Smooth muscle cell (in vitro differentiated cells): ENCODE measurements around the gene CCDC24. TPM values are rescaled to one million over a fixed set of nuclear protein-coding genes. Genes with fewer than 3 reads are reported as not detected.
A peak's percentile ranks its signal among the peaks of the same experiment; 100 is the strongest.

Experiments
- DNase-seq: peaks from one replicate; lab custom pipeline; 2025; ENCODE audit not compliant: unreplicated experiment; lab: John Stamatoyannopoulos, UW
- H2AFZ ChIP-seq: fragments of 200-600 bp; sonication (generic); 2 replicates; pipeline ENCODE4 v1.6.0; 2016; ENCODE audit warnings: antibody characterized with exemption, low read depth, mild to moderate bottlenecking
- H3F3A ChIP-seq: fragments of 200-600 bp; sonication (generic); 2 replicates; pipeline ENCODE4 v1.6.0; 2017; ENCODE audit warnings: antibody characterized with exemption, low read depth
- H3K27ac ChIP-seq: fragments of 200-600 bp; sonication (generic); 2 replicates; pipeline ENCODE4 v1.5.1; 2016; ENCODE audit warnings: low read depth, mild to moderate bottlenecking
- H3K27me3 ChIP-seq: fragments of 200-600 bp; sonication (generic); 2 replicates; pipeline ENCODE4 v1.6.1; 2016; ENCODE audit warnings: low read depth, mild to moderate bottlenecking
- H3K36me3 ChIP-seq: fragments of 200-600 bp; sonication (generic); 2 replicates; pipeline ENCODE4 v1.5.1; 2016; ENCODE audit warnings: low read depth
- H3K4me1 ChIP-seq: fragments of 200-600 bp; sonication (generic); 2 replicates; pipeline ENCODE4 v1.5.1; 2016; ENCODE audit warnings: low read depth
- H3K4me2 ChIP-seq: fragments of 200-600 bp; sonication (generic); 2 replicates; pipeline ENCODE4 v1.6.0; 2016; ENCODE audit warnings: mild to moderate bottlenecking
- H3K4me3 ChIP-seq: fragments of 200-600 bp; sonication (generic); 2 replicates; pipeline ENCODE4 v1.5.1; 2016; ENCODE audit warnings: mild to moderate bottlenecking
- H3K79me2 ChIP-seq: fragments of 200-600 bp; sonication (generic); 2 replicates; pipeline ENCODE4 v1.6.0; 2016; ENCODE audit warnings: low read depth, mild to moderate bottlenecking
- H3K9ac ChIP-seq: fragments of 200-600 bp; sonication (generic); 2 replicates; pipeline ENCODE4 v1.6.0; 2016; ENCODE audit warnings: low read depth
- H3K9me3 ChIP-seq: fragments of 200-600 bp; sonication (generic); replicated peaks from 2 replicates; pipeline ENCODE4 v1.5.1; 2016; ENCODE audit warnings: low read depth
- H4K20me1 ChIP-seq: fragments of 200-600 bp; sonication (generic); 2 replicates; pipeline ENCODE4 v1.6.0; 2016; ENCODE audit warnings: low read depth
- WGBS: methylation state at CpG from one replicate; pipeline ENCODE4 v1.1.7; 2016; ENCODE audit warnings: low lambda C conversion rate; 5-methylcytosine and 5-hydroxymethylcytosine counted together
- polyA plus RNA-seq: library from polyadenylated mRNA; unstranded; fragments of >200 nt; fragmentation: Nextera tagmentation; extraction: Ambion mirVana; gene quantifications from 2 replicates; pipeline ENCODE4 v1.2.1, GENCODE V29; 2016
- total RNA-seq: library from RNA; depleted of rRNA; stranded (reverse); fragments of >200 nt; gene quantifications from 2 replicates; pipeline ENCODE4 v1.2.3, GENCODE V29; 2014
- TF ChIP-seq, protein P1 (sequence below): fragments of 200-600 bp; sonication (generic); IDR thresholded peaks from 2 replicates; pipeline ENCODE4 v1.5.1; 2017; ENCODE audit warnings: borderline replicate concordance, mild to moderate bottlenecking, antibody characterized with exemption; ENCODE audit not compliant: insufficient read depth, poor library complexity, severe bottlenecking

Gene CCDC24
- total and polyA plus RNA-seq, 2 experiments from 2014 or later: 6.5 to 11.4 TPM

DNA sequence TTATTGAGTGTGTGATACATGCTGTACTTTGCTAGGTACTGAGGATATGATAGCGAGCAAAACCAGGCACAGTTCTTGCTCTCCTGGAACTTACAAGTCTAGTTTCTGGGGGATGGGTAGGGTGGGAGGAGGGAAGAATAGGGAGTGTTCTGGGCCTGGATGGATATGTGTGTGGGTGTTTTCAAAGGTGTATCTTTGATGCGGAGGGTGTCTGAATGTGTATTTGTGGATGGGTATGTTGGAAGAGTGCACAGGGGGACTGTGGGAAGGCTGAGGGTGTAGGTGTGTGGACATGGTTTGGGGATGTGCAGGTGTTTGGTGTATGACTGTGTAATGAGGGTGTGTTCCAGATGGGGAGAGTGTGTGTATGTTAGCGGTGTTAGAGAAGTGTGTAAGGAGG lies 26.1 kb upstream of the CCDC24 start:
- H3K27ac ChIP-seq: no peak overlapping the region
- H3K9me3 ChIP-seq: no peaks in the 10 kb centered on the region
- H4K20me1 ChIP-seq: no peaks in the 10 kb centered on the region
- no peaks in the 10 kb centered on the region for H3K4me1 ChIP-seq
- H3K27me3 ChIP-seq: no peaks in the 10 kb centered on the region
- TF ChIP-seq, protein P1, sequence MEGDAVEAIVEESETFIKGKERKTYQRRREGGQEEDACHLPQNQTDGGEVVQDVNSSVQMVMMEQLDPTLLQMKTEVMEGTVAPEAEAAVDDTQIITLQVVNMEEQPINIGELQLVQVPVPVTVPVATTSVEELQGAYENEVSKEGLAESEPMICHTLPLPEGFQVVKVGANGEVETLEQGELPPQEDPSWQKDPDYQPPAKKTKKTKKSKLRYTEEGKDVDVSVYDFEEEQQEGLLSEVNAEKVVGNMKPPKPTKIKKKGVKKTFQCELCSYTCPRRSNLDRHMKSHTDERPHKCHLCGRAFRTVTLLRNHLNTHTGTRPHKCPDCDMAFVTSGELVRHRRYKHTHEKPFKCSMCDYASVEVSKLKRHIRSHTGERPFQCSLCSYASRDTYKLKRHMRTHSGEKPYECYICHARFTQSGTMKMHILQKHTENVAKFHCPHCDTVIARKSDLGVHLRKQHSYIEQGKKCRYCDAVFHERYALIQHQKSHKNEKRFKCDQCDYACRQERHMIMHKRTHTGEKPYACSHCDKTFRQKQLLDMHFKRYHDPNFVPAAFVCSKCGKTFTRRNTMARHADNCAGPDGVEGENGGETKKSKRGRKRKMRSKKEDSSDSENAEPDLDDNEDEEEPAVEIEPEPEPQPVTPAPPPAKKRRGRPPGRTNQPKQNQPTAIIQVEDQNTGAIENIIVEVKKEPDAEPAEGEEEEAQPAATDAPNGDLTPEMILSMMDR: no peak
- peaks cover 3% of the 10 kb centered on the region for H3F3A ChIP-seq
- no peak overlapping the region for H3K4me2 ChIP-seq
- H2AFZ ChIP-seq: no peak overlapping the region
- no peak for DNase-seq
- no peak overlapping the region for H3K4me3 ChIP-seq
- H3K9ac ChIP-seq: no peak overlapping the region
- WGBS: 100% methylated on average over 3 of the region's 3 CpGs
- H3K79me2 ChIP-seq: peaks cover 1% of the 10 kb centered on the region
- no peaks in the 10 kb centered on the region for H3K36me3 ChIP-seq

DNA sequence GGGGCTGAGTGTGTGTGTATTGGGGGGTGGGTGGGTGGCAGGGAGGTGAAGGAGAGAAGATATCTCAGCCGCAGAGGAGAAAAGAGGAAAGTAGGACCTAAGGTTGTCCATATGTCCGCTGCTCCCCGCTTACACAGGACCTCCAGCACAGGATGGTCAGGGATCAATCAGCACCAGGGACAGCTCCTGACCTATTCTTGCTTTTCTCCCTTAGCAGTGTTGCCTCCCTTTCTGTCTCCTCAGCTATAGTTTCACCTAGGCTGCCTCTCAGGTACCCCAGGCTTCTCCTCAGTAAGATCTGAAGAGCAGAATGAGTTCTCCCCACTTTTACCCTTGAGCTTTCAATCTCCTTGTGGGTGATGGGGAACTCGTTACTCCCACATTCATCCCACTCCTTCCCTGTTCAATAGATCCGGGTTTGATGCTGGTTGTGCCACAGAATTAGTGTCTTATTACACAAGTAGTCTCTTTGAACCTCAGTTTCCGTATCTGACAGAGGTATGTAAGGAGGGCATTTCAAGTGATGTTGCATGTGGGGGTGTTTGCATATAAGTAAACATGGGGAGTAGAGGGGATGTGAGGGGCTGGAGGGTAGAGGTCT lies 23.0 kb upstream of the CCDC24 start:
- TF ChIP-seq, protein P1: no peak
- H3F3A ChIP-seq: peaks cover 3% of the 10 kb centered on the region
- no peaks in the 10 kb centered on the region for H4K20me1 ChIP-seq
- no peaks in the 10 kb centered on the region for H3K9me3 ChIP-seq
- no peak overlapping the region for H2AFZ ChIP-seq
- no peak overlapping the region for H3K4me2 ChIP-seq
- no peak for DNase-seq
- WGBS: 86% methylated on average over 6 of the region's 6 CpGs
- peaks cover 9% of the 10 kb centered on the region for H3K79me2 ChIP-seq
- H3K36me3 ChIP-seq: no peaks in the 10 kb centered on the region
- no peak overlapping the region for H3K27ac ChIP-seq
- no peaks in the 10 kb centered on the region for H3K27me3 ChIP-seq
- peaks cover 6% of the 10 kb centered on the region for H3K4me1 ChIP-seq
- no peak overlapping the region for H3K4me3 ChIP-seq
- no peak overlapping the region for H3K9ac ChIP-seq

DNA sequence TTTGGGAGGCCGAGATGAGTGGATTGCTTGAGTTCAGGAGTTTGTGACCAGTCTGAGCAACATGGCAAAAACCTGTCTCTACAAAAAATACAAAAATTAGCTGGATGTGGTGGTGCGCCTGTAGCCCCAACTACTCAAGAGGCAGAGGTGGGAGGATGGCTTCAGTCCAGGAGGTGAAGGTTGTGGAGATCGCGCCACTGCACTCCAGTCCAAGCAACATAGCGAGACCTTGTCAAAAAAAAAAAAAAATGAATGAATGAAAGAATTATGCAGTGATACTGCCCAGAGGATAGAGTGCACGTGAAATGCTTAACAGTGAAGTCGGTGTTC lies 22.0 kb upstream of the CCDC24 start:
- no peaks in the 10 kb centered on the region for H4K20me1 ChIP-seq
- H2AFZ ChIP-seq: no peak overlapping the region
- no peak overlapping the region for H3K9ac ChIP-seq
- H3K36me3 ChIP-seq: no peaks in the 10 kb centered on the region
- H3K79me2 ChIP-seq: peaks cover 9% of the 10 kb centered on the region
- no peaks in the 10 kb centered on the region for H3K9me3 ChIP-seq
- no peaks in the 10 kb centered on the region for H3K27me3 ChIP-seq
- no peak overlapping the region for H3K27ac ChIP-seq
- peak overlapping the region; percentile 78 for H3K4me2 ChIP-seq
- H3K4me3 ChIP-seq: peak overlapping the region; percentile 21
- peaks cover 12% of the 10 kb centered on the region for H3K4me1 ChIP-seq
- TF ChIP-seq, protein P1: no peak
- H3F3A ChIP-seq: peaks cover 5% of the 10 kb centered on the region
- no peak for DNase-seq
- 55% methylated on average over 7 of the region's 7 CpGs for WGBS
